NCI-H446 treated with DMSO at 0.1 percent for 48 hours (cell line): Measurements from ENCODE around the gene GNG7.
"Not testable (repeated sequence)": the region's sequence is repeated elsewhere in the genome, so short reads cannot be mapped to it uniquely, and the experiment has no call there.

Source experiments
- DNase-seq: peaks from one replicate; lab custom pipeline; 2025; lab: John Stamatoyannopoulos, UW

The GNG7 gene

DNA sequence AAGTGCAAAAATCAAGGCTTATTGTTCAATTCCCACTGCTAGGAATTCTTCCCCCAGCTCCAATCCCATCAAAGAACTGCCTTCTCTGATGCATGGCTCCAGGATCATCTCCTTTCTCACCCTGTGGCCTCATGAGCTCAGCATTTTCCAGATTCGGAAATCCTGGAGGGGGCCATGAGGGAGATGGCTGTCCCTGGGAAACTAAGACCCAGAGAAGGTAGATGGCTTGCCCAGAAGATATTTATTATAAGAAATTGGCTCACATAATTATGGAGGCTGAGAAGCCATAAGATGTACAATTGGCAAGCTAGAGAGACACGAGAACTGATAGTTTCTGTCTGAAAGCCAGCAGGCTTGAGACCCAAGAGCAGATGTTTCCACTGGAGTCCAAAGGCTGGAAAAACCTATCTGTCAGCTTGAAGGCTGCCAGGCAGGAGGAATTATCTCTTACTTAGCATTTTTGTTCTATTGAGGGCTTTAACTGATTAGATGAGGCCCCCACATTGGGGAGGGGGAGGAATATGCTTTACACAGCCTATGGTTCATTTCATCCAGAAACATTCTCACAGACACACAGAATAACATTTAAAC lies 168.0 kb downstream of the GNG7 start:
- DNase-seq, result peak; percentile 56

DNA sequence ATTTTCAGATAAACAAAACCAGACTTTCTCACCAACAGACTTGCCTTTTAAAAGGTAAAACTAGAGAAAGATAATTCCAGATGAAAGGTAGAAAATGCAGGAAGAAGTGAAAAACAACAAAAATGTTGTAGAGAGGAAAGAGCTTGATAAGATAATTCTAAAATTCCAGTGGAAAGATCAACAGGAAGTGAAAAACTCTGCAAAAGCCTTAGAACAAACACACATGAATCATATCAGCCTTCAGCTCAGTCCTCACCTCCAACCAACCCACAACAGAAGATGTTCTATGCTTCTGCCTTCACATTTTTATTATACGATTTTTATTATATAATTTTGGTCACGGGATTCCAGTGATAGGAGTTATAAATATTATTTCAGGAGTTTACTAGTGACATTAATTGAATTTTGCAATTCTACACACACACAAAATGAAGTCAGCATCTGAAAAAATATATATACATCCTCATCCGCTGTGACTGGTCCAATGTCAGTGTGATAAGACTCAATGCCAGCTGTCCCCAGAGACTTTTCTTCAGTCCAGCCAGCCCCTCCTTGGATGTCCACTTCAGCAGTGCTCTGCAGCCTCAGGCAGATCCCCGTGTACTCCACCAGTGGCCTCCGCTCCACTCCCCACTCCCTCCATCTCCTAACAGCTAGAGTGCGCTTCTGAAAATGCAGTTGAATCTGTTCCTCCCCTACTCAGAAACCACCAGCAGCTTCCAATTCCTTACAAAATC lies 168.6 kb downstream of the GNG7 start:
- no peak for DNase-seq

GRCh38 chr19:2533072-2533425 lies 169.4 kb downstream of the GNG7 start:
- DNase-seq, result no peak

- peak; percentile 25 for DNase-seq
These were observed 170.0 kb downstream of the GNG7 start for GRCh38 chr19:2532252-2533071.

DNA sequence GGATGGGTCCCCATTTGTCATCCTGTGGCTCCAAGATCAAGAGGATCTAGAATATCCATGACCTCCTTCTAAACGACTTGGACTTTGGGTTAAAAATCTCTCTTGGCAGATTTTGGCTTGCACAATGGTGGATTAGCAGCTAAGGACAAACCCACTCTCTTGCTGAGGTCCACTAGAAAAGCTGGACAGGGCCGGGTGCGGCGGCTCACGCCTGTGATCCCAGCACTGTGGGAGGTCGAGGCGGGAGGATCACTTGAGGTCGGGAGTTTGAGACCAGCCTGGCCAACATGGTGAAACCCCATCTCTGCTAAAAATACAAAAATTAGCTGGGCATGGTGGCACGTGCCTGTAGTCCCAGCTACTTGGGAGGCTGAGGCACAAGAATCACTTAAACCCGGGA lies 172.6 kb downstream of the GNG7 start:
- DNase-seq, result not testable (repeated sequence)

DNA sequence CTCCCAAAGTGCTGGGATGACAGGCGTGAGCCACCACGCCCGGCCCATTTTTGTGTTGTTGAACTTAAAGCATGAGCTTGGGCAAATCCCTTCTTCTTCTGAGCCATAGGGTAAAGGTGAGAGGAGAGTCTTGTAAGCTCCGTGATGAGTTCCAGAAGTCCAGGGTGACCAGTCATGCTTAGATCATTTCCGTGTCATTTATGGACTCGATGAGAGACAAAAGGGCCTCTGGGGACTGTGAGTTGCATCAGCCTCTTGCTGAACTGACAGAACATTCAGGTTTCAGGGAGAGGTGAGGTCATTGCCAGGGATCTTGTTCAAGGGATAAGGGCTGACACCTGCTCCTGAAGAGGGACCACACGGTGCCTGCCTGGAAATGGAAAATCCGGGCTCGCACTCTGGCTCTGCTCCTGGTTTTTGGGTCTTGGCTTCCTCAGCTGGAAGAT lies 173.0 kb downstream of the GNG7 start:
- DNase-seq, result no peak

DNA sequence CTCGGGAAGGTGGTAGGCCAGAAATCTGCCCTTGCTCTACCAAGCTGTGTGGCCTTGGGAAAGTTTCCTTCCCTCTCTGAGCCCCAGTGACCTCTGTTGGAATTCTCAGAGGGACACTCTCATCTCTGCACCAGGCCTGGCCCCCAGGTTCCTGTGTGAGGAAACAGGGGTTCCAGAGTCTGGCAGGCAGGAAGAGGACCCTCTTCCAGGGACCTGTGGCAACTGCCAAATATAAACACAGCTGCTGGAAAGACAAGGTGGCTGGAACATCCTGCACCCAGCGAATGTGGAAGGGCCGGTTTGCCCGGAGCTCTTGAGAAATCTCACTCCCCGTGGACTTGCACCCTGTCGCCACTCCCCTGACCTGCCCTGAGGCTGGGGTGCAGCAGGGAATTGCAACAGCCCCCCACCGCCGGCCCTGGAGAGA lies 173.8 kb downstream of the GNG7 start:
- no peak for DNase-seq

GRCh38 chr19:2527686-2528085 lies 174.8 kb downstream of the GNG7 start:
- no peak for DNase-seq

DNA sequence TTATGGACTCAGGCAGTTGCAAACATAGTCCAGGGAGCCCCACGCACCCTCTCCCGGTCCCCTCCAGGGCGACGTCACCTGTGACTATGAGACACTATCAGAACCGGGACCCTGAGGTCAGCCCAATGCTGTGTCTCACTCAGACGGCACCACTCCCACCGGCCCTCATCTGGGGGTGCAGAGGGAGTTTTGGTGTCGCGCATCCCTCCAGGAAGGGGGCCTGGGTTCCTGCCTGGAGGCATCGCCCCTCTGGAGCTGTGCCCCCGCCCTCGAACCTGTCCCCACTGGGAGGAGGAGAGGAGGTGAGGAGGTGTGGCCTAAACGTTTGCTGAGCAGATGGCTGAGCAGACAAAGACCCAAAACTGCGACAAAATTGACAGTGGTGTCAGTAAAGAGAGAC lies 175.3 kb downstream of the GNG7 start:
- DNase-seq, result no peak

DNA sequence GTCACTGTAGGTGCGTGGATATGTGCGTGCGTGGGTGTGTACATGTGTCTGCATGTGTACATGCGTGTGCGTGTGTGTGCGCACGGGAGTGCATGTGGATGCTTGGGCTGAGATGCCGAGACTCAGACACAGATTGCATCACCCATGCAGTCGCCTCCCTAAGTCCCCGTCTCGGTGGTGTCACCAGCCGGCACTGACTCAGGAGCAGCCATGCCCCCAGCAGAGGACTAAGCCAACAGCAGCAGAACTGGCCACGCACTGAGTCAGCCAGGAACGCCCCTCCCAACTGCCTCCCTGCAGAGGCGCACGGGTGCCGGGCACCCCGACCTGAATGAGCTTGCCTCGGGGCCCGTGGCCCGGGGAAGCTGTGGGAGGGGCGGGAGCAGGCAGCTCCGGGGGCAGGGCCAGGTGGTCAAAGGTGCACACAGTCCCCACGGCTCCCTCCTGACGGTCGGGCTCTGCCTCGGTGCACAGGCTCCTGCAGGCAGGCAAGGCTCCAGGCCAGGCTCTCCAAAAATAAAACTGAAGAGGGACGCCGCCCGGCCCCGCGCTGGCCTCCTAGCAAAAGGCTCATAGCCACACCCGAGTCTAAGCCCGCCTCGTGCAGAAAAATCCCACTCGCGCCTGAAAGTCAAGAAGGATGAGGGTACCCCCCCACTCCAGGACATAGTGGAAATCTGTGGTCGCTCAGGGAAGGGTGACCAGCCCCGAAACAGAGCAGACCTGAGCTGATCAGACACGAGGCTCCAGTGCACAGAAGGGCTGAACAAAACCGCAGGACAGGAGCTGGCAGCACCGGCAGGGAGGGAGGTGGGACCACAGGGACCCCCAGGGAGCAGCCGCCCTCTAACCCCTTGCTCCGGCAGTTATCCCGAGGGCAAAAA lies 177.4 kb downstream of the GNG7 start:
- no peak for DNase-seq

DNA sequence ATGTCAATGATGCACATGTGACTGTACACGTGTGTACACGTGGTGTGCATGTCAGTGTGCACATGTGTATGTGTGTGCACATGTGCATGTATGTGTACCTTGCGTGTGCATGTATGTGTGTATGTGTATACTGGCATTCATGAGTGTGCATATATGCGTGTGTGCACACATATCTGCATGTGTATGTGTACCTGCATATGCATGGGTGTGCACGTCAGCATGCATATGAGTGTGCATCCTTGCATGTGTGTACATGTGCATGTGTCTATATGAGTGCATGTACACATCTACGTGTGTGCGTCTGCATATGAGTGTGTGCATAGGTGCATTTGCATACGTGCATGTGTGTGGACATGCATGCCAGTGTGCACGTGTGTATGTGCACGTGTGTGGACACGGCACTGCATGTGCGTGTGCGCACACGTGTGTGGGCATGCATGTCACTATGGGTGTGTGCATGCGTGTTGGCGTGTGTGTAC lies 178.1 kb downstream of the GNG7 start:
- DNase-seq, result no peak

DNA sequence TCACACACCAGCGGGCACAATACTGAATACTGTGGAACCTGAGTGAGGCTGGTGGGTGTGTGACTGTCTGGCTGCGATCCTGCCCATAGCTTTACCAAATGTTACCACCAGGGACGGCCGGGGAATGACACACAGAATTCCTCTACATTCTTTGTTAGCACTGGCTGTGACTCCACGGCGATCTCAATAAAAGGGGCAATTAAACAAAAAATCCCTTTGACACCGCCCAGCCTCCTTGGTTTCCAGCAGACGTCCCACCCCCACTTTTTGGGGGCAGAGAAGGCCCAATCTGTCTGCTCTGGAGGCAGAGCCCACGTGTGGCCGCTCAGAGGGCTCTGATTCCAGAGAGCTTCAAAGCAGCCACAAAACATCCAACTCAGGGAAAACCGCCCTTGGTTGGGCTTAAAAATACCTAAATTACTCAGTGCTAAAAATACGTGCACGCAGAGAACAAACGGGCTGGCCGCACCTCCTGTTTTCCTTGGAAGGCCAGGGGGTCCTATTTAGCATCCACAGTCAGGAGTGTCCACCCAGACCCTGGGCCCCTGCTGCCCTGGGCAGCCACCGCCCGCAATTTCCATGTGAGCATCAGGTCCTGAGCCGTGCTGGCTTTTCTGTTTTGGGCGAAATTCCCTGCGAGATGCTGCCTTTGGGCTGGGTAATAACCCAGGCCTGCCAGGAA lies 178.7 kb downstream of the GNG7 start:
- no peak for DNase-seq

DNA sequence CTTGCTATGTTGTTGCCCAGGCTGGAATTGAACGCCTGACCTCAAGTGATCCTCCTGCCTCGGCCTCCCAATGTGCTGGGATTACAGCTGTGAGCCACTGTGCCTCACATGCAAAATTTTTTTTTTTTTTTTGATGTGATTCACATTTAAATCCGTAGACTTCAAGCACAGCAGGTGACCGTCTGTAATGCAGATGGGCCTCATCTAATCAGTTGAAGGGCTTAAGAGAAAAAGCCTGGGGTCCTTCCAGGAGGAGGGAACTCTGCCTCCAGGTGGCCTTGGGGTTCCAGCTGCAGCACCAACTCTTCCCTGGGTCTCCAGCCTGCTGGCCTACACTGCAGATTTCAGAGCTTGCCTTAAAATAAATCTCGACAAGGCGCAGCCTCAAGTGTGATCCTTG lies 183.0 kb downstream of the GNG7 start:
- no peak for DNase-seq

- DNase-seq, result not testable (repeated sequence)
These were observed 183.6 kb downstream of the GNG7 start for GRCh38 chr19:2518856-2519255.

GRCh38 chr19:2517881-2518601 lies 184.5 kb downstream of the GNG7 start:
- DNase-seq, result no peak

GRCh38 chr19:2516727-2517126 lies 185.8 kb downstream of the GNG7 start:
- no peak for DNase-seq

- no peak for DNase-seq
These were observed 187.4 kb downstream of the GNG7 start for GRCh38 chr19:2514981-2515518.

DNA sequence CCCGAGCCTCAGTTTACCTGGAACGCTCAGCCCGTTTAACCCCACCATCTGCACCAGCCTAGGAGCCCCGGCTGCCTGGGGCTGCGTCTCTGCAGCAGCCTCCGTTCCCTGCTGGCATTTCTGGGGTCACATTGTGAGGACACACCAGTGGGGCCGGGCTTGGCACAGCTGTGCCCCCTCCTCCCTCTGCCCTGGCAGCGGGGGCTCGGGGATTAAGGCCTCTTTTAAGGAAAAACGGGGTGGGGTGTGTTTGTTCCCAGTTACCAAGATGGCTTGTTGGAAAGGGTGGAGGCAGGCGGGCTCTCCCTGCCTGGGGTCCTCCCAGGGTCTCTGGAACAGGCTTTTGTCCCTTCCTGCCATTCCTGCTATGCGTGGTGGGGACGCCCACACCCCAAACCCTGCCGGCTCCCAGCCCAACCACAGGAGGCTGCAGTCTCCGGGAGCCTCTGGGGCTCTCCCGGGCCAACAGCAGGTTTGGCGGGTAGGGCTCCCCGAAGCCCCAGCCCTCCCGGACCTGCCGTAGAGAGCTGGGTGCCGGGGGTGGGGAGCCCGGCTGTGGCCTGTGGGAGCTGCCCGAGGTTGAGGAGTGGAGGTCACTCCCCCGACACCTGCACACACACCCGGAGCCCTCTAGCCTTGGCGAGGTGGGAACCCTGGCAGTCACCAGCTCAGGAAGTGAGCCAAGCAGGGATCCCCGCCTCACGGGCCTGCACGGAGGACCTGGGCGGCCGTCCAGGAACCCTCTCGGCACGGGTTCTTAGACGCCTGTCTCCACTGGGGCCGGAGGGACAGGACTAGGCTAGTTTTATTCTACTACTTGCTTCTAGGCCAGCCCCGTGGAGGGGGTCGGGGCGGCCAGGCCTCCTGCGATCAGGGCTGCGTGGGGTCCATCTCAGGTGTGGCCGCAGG lies 189.7 kb downstream of the GNG7 start:
- no peak for DNase-seq

GRCh38 chr19:2511991-2512390 lies 190.5 kb downstream of the GNG7 start:
- no peak for DNase-seq
